Brain microvascular endothelial cell (primary cell): ENCODE measurements around the gene C22orf15.

ENCODE experiments used
- DNase-seq: peaks from one replicate; pipeline ENCODE4 v3.0.0-alpha.2; 2020
- H3K27ac ChIP-seq: fragments of 250-450 bp; sonication (Bioruptor Pico); 2 replicates; pipeline ENCODE4 v1.5.1; 2020; ENCODE audit warnings: mild to moderate bottlenecking, moderate library complexity
- H3K27me3 ChIP-seq: fragments of 250-450 bp; sonication (Bioruptor Pico); replicated peaks from 2 replicates; pipeline ENCODE4 v1.5.1; 2020; ENCODE audit warnings: mild to moderate bottlenecking
- H3K36me3 ChIP-seq: fragments of 250-450 bp; sonication (Bioruptor Pico); replicated peaks from 2 replicates; pipeline ENCODE4 v1.5.1; 2020; ENCODE audit warnings: mild to moderate bottlenecking
- H3K4me3 ChIP-seq: 2 replicates; pipeline ENCODE4 v1.5.1; 2011; ENCODE audit warnings: low read depth, mild to moderate bottlenecking, control low read depth, low read length, moderate library complexity
- CTCF ChIP-seq: IDR thresholded peaks from 2 replicates; pipeline ENCODE4 v1.5.1; 2011; ENCODE audit warnings: low read depth, mild to moderate bottlenecking, moderate library complexity, low read length, control low read depth, inconsistent platforms; ENCODE audit errors: missing control alignments
- in situ Hi-C: cut with HindIII; loops from 2 replicates; pipeline ENCODE4 v1.10.0; 2017; ENCODE audit warnings: low sequenced_read_pairs, low pct_ligation_motif_present

Gene C22orf15

GRCh38 chr22:23790819-23791737 lies 28.3 kb downstream of the C22orf15 start:
- Histone ChIP-seq H3K27ac (no peak overlapping the region), H3K36me3 (peaks cover 26% of the 10 kb centered on the region), H3K27me3 (no peaks in the 10 kb centered on the region), H3K4me3 (no peak overlapping the region)
- in situ Hi-C loops, result no loop called here
- TF ChIP-seq CTCF, result no peak
- no peak for DNase-seq

- Histone ChIP-seq H3K27me3 (no peaks in the 10 kb centered on the region), H3K27ac (no peak overlapping the region), H3K4me3 (no peak overlapping the region), H3K36me3 (peaks cover 32% of the 10 kb centered on the region)
- DNase-seq, result no peak
- TF ChIP-seq CTCF, result no peak
- in situ Hi-C loops, result no loop called here
Measured at GRCh38 chr22:23791738-23792645, 29.2 kb downstream of the C22orf15 start.

GRCh38 chr22:23793326-23793725 lies 30.5 kb downstream of the C22orf15 start:
- DNase-seq, result no peak
- Histone ChIP-seq H3K4me3 (no peak overlapping the region), H3K27ac (no peak overlapping the region), H3K36me3 (peaks cover 38% of the 10 kb centered on the region), H3K27me3 (no peaks in the 10 kb centered on the region)
- in situ Hi-C loops, result no loop called here
- no peak for TF ChIP-seq CTCF

- TF ChIP-seq CTCF, result no peak
- in situ Hi-C loops, result no loop called here
- Histone ChIP-seq H3K27me3 (no peaks in the 10 kb centered on the region), H3K36me3 (peaks cover 59% of the 10 kb centered on the region), H3K27ac (no peak overlapping the region), H3K4me3 (no peak overlapping the region)
- no peak for DNase-seq
Measured at GRCh38 chr22:23796461-23796860, 33.7 kb downstream of the C22orf15 start.

GRCh38 chr22:23800297-23801237 lies 37.8 kb downstream of the C22orf15 start:
- in situ Hi-C loops, result no loop called here
- H3K36me3 ChIP-seq, result peaks cover 72% of the 10 kb centered on the region
- H3K4me3 ChIP-seq, result no peak overlapping the region
- DNase-seq, result no peak
- H3K27ac ChIP-seq, result no peak overlapping the region
- TF ChIP-seq CTCF, result no peak
- no peaks in the 10 kb centered on the region for H3K27me3 ChIP-seq
